ENCODE data around the gene FAM180A.
A peak's percentile ranks its signal among the peaks of the same experiment; 100 is the strongest.

FAM180A gene

GRCh38 chr7:135771961-135772638 lies 23.5 kb upstream of the FAM180A start:
- DNase-seq (ENCODE audit: low spot score) = no peak

- no peak for DNase-seq (ENCODE audit: low spot score)
These were observed 22.4 kb upstream of the FAM180A start for GRCh38 chr7:135771051-135771450.

GRCh38 chr7:135770139-135770710 lies 21.6 kb upstream of the FAM180A start:
- no peak for DNase-seq (ENCODE audit: low spot score)

- no peak for DNase-seq (ENCODE audit: low spot score)
These were observed 20.6 kb upstream of the FAM180A start for GRCh38 chr7:135769005-135769802.

- no peak for DNase-seq (ENCODE audit: low spot score)
These were observed 19.9 kb upstream of the FAM180A start for GRCh38 chr7:135768467-135768866.

GRCh38 chr7:135768064-135768463 lies 19.5 kb upstream of the FAM180A start:
- no peak for DNase-seq (ENCODE audit: low spot score)

- no peak for DNase-seq (ENCODE audit: low spot score)
These were observed 14.6 kb upstream of the FAM180A start for GRCh38 chr7:135763261-135763660.

- no peak for DNase-seq (ENCODE audit: low spot score)
These were observed 13.3 kb upstream of the FAM180A start for GRCh38 chr7:135761751-135762488.

- no peak for DNase-seq (ENCODE audit: low spot score)
These were observed 10.9 kb upstream of the FAM180A start for GRCh38 chr7:135759532-135759931.

- DNase-seq (ENCODE audit: low spot score) = peak; percentile 71
These were observed 9.9 kb upstream of the FAM180A start for GRCh38 chr7:135758531-135758932.

- no peak for DNase-seq (ENCODE audit: low spot score)
These were observed 9.3 kb upstream of the FAM180A start for GRCh38 chr7:135757719-135758411.

- no peak for DNase-seq (ENCODE audit: low spot score)
These were observed 7.6 kb upstream of the FAM180A start for GRCh38 chr7:135756191-135756590.

GRCh38 chr7:135755351-135755753 lies 6.7 kb upstream of the FAM180A start:
- DNase-seq (ENCODE audit: low spot score) = no peak

- DNase-seq (ENCODE audit: low spot score) = no peak
These were observed 5.2 kb upstream of the FAM180A start for GRCh38 chr7:135753616-135754413.

- DNase-seq (ENCODE audit: low spot score) = no peak
These were observed 1.2 kb downstream of the FAM180A start for GRCh38 chr7:135747366-135747765.

GRCh38 chr7:135745703-135746312 lies 2.8 kb downstream of the FAM180A start:
- DNase-seq (ENCODE audit: low spot score) = no peak

GRCh38 chr7:135744938-135745702 lies 3.5 kb downstream of the FAM180A start:
- DNase-seq (ENCODE audit: low spot score) = no peak

- DNase-seq (ENCODE audit: low spot score) = no peak
These were observed 4.5 kb downstream of the FAM180A start for GRCh38 chr7:135743907-135744731.

- DNase-seq (ENCODE audit: low spot score) = no peak
These were observed 6.2 kb downstream of the FAM180A start for GRCh38 chr7:135742371-135742770.
